NCI-H460 (cell line): ENCODE data around the gene TRAPPC2. TPM values are rescaled to one million over a fixed set of nuclear protein-coding genes. Genes with fewer than 3 reads are reported as not detected.

Source experiments
- DNase-seq: peaks from one replicate; pipeline ENCODE4 v3.0.0-alpha.2; 2016; ENCODE audit warnings: low read depth; ENCODE audit errors: extremely low read depth
- polyA plus RNA-seq: library from polyadenylated mRNA; depleted of rRNA; stranded (reverse); fragments of >200 nt; gene quantifications from 2 replicates; pipeline ENCODE4 v1.2.3, GENCODE V29; 2014; cell fraction: nucleus; rRNA removed
- total RNA-seq: library from RNA; depleted of rRNA; stranded (reverse); fragments of >200 nt; shearing (Covaris generic); gene quantifications from 2 replicates; pipeline ENCODE4 v1.2.3, GENCODE V29; 2014; rRNA removed

TRAPPC2 gene
- 20.3 and 21.1 TPM in 2 replicates for total RNA-seq
- polyA plus RNA-seq: 37.7 and 54.4 TPM in 2 replicates

GRCh38 chrX:13734278-13735172, at the start of gene TRAPPC2, which contains the start of gene OFD1:
TSS of gene TRAPPC2 (minus strand) at chrX:13734620. CDS start at chrX:13719963, 14,657 bp downstream.
TSS of gene OFD1 (plus strand) at chrX:13734748. CDS start at chrX:13735072, 324 bp downstream.
- peak; percentile 94 for DNase-seq

GRCh38 chrX:13780868-13781427, 46.5 kb upstream of the TRAPPC2 start:
- DNase-seq: no peak

GRCh38 chrX:13778916-13779315, 44.5 kb upstream of the TRAPPC2 start:
- DNase-seq: no peak

- no peak for DNase-seq
These were observed 42.0 kb upstream of the TRAPPC2 start for GRCh38 chrX:13776387-13776786.

GRCh38 chrX:13775837-13776236, 41.4 kb upstream of the TRAPPC2 start:
- no peak for DNase-seq

- no peak for DNase-seq
These were observed 40.3 kb upstream of the TRAPPC2 start for GRCh38 chrX:13774696-13775095.

- no peak for DNase-seq
These were observed 35.7 kb upstream of the TRAPPC2 start for GRCh38 chrX:13770013-13770535.

GRCh38 chrX:13768939-13769338, 34.5 kb upstream of the TRAPPC2 start:
- no peak for DNase-seq

- DNase-seq: no peak
These were observed 30.3 kb upstream of the TRAPPC2 start for GRCh38 chrX:13764765-13765164.

- no peak for DNase-seq
These were observed 29.9 kb upstream of the TRAPPC2 start for GRCh38 chrX:13764281-13764680.

- no peak for DNase-seq
These were observed 29.1 kb upstream of the TRAPPC2 start for GRCh38 chrX:13763489-13763888.

GRCh38 chrX:13761606-13762414, 27.4 kb upstream of the TRAPPC2 start:
- DNase-seq: no peak

- no peak for DNase-seq
These were observed 26.0 kb upstream of the TRAPPC2 start for GRCh38 chrX:13760426-13760825.

- DNase-seq: no peak
These were observed 24.8 kb upstream of the TRAPPC2 start for GRCh38 chrX:13759152-13759718.

GRCh38 chrX:13756381-13756780, 22.0 kb upstream of the TRAPPC2 start:
- DNase-seq: no peak

- DNase-seq: no peak
These were observed 20.8 kb upstream of the TRAPPC2 start for GRCh38 chrX:13755254-13755653.

- no peak for DNase-seq
These were observed 20.3 kb upstream of the TRAPPC2 start for GRCh38 chrX:13754765-13755164.

- no peak for DNase-seq
These were observed 18.2 kb upstream of the TRAPPC2 start for GRCh38 chrX:13752646-13753045.

- no peak for DNase-seq
These were observed 17.7 kb upstream of the TRAPPC2 start for GRCh38 chrX:13752141-13752540.

GRCh38 chrX:13750812-13751211, 16.4 kb upstream of the TRAPPC2 start:
- no peak for DNase-seq
